GM21515 (cell line): ENCODE results near the gene SPDYC.
"Not testable (repeated sequence)": the region's sequence is repeated elsewhere in the genome, so short reads cannot be mapped to it uniquely, and the experiment has no call there.

Experiments
- ATAC-seq: cut with Tn5 transposase; IDR thresholded peaks from one replicate; pipeline ENCODE4 v1.9.1; 2021; ENCODE audit not compliant: unreplicated experiment

SPDYC gene

GRCh38 chr11:65167656-65168055 lies 2.4 kb upstream of the SPDYC start:
- ATAC-seq, result no peak

- ATAC-seq, result no peak
Observed at GRCh38 chr11:65169164-65169641, 830 bp upstream of the SPDYC start.

GRCh38 chr11:65172600-65172999 lies 2.6 kb downstream of the SPDYC start:
- no peak for ATAC-seq

- ATAC-seq, result not testable (repeated sequence)
Observed at GRCh38 chr11:65174571-65175010, 4.6 kb downstream of the SPDYC start.

GRCh38 chr11:65180877-65181568 lies 11.0 kb downstream of the SPDYC start:
- peak; percentile 51 for ATAC-seq

- ATAC-seq, result peak; percentile 41
Observed at GRCh38 chr11:65181569-65182257, 11.7 kb downstream of the SPDYC start, which contains the start of gene CAPN1. CAPN1 (plus strand) TSS chr11:65181928; CDS start chr11:65182702, 774 bp downstream.

- no peak for ATAC-seq
Observed at GRCh38 chr11:65182258-65183170, 12.5 kb downstream of the SPDYC start.

- ATAC-seq, result no peak
Observed at GRCh38 chr11:65183201-65183891, 13.3 kb downstream of the SPDYC start.

GRCh38 chr11:65184146-65184545 lies 14.1 kb downstream of the SPDYC start:
- no peak for ATAC-seq

GRCh38 chr11:65185171-65185570 lies 15.1 kb downstream of the SPDYC start:
- no peak for ATAC-seq

- ATAC-seq, result no peak
Observed at GRCh38 chr11:65185869-65186341, 15.9 kb downstream of the SPDYC start.

- no peak for ATAC-seq
Observed at GRCh38 chr11:65186701-65187100, 16.7 kb downstream of the SPDYC start.

GRCh38 chr11:65187146-65187675 lies 17.2 kb downstream of the SPDYC start:
- ATAC-seq, result no peak

GRCh38 chr11:65187971-65188461 lies 18.0 kb downstream of the SPDYC start:
- no peak for ATAC-seq

- ATAC-seq, result no peak
Observed at GRCh38 chr11:65188486-65188885, 18.5 kb downstream of the SPDYC start.

GRCh38 chr11:65189191-65189590 lies 19.2 kb downstream of the SPDYC start:
- no peak for ATAC-seq

GRCh38 chr11:65194564-65194963 lies 24.5 kb downstream of the SPDYC start:
- no peak for ATAC-seq

GRCh38 chr11:65204143-65204542 lies 34.1 kb downstream of the SPDYC start:
- no peak for ATAC-seq

GRCh38 chr11:65204646-65205601 lies 34.9 kb downstream of the SPDYC start:
- no peak for ATAC-seq
